Mesenchymal stem cell (in vitro differentiated cells and primary cell): ENCODE measurements around the gene PCSK7.
"Not testable (repeated sequence)": the region's sequence is repeated elsewhere in the genome, so short reads cannot be mapped to it uniquely, and the experiment has no call there.

ENCODE experiments used
- DNase-seq: peaks from one replicate; pipeline ENCODE4 v3.0.0-alpha.2; 2013
- H2AFZ ChIP-seq: one replicate; pipeline ENCODE4 v1.6.1; 2013; ENCODE audit warnings: low read depth, mild to moderate bottlenecking, control low read depth, inconsistent platforms, low read length, moderate library complexity
- H2AK5ac ChIP-seq: 2 replicates; pipeline ENCODE4 v1.6.1; 2013; ENCODE audit warnings: low read length, moderate library complexity, mild to moderate bottlenecking, inconsistent platforms; ENCODE audit not compliant: severe bottlenecking
- H2BK120ac ChIP-seq: one replicate; pipeline ENCODE4 v1.6.1; 2013; ENCODE audit warnings: low read depth, mild to moderate bottlenecking, inconsistent platforms, low read length, moderate library complexity
- H2BK12ac ChIP-seq, 2 experiments: one replicate each; pipeline ENCODE4 v1.6.1; 2013; ENCODE audit warnings: inconsistent platforms in 2 of 2, low read length in 2 of 2, mild to moderate bottlenecking in 2 of 2, moderate library complexity in 2 of 2, control low read depth in 1 of 2
- H2BK15ac ChIP-seq: one replicate; pipeline ENCODE4 v1.6.1; 2013; ENCODE audit warnings: mild to moderate bottlenecking, low read depth, inconsistent platforms; ENCODE audit not compliant: poor library complexity, severe bottlenecking
- H2BK5ac ChIP-seq: 2 replicates; pipeline ENCODE4 v1.6.1; 2013; ENCODE audit warnings: low read depth, mild to moderate bottlenecking, low read length, control low read depth, inconsistent platforms; ENCODE audit not compliant: poor library complexity, severe bottlenecking
- H3K14ac ChIP-seq, 2 experiments: one replicate each; pipeline ENCODE4 v1.6.1; 2013; ENCODE audit warnings: inconsistent platforms in 2 of 2, low read length in 2 of 2, control low read depth in 1 of 2, mild to moderate bottlenecking in 1 of 2, moderate library complexity in 1 of 2
- H3K18ac ChIP-seq, 2 experiments: one replicate each; pipeline ENCODE4 v1.6.1; 2013; ENCODE audit warnings: inconsistent platforms in 2 of 2, low read length in 2 of 2, control low read depth in 1 of 2, low read depth in 1 of 2, mild to moderate bottlenecking in 1 of 2
- H3K23ac ChIP-seq, 2 experiments: one replicate each; pipeline ENCODE4 v1.6.1; 2013; ENCODE audit warnings: inconsistent platforms in 2 of 2, low read length in 2 of 2, mild to moderate bottlenecking in 2 of 2, moderate library complexity in 2 of 2, control low read depth in 1 of 2
- H3K27ac ChIP-seq: 2 replicates; pipeline ENCODE4 v1.5.1; 2013; ENCODE audit warnings: mild to moderate bottlenecking, moderate library complexity, low read length, control low read depth, inconsistent platforms; ENCODE audit not compliant: poor library complexity, severe bottlenecking
- H3K27me3 ChIP-seq, 2 experiments: 2 replicates each; pipeline versions ENCODE4 v1.6.1 to v1.7.0; 2013; ENCODE audit warnings: low read length in 2 of 2, mild to moderate bottlenecking in 2 of 2, moderate library complexity in 2 of 2, control low read depth in 1 of 2, inconsistent platforms in 1 of 2; ENCODE audit not compliant: control insufficient read depth in 1 of 2, insufficient read depth in 1 of 2
- H3K36me3 ChIP-seq, 2 experiments: 2 replicates each; pipeline versions ENCODE4 v1.6.1 to v1.7.0; 2013; ENCODE audit warnings: low read length in 2 of 2, control low read depth in 1 of 2, inconsistent platforms in 1 of 2, low read depth in 1 of 2, mild to moderate bottlenecking in 1 of 2; ENCODE audit not compliant: insufficient read depth in 2 of 2, control insufficient read depth in 1 of 2
- H3K4ac ChIP-seq, 2 experiments: one replicate each; pipeline ENCODE4 v1.6.1; 2013; ENCODE audit warnings: inconsistent platforms in 2 of 2, low read length in 2 of 2, mild to moderate bottlenecking in 2 of 2, moderate library complexity in 2 of 2, control low read depth in 1 of 2, low read depth in 1 of 2
- H3K4me1 ChIP-seq: 2 replicates; pipeline ENCODE4 v1.6.1; 2013; ENCODE audit warnings: low read depth, low read length, control low read depth; ENCODE audit not compliant: control insufficient read depth, insufficient read depth
- H3K4me2 ChIP-seq: 2 replicates; pipeline ENCODE4 v1.6.1; 2013; ENCODE audit warnings: low read length, mild to moderate bottlenecking, inconsistent platforms; ENCODE audit not compliant: poor library complexity, severe bottlenecking
- H3K4me3 ChIP-seq, 2 experiments: 2 replicates each; pipeline versions ENCODE4 v1.5.1 to v1.7.0; 2013; ENCODE audit warnings: low read length in 2 of 2, mild to moderate bottlenecking in 2 of 2, control low read depth in 1 of 2, low read depth in 1 of 2; ENCODE audit not compliant: insufficient read depth in 1 of 2
- H3K79me1 ChIP-seq: replicated peaks from 2 replicates; pipeline ENCODE4 v1.6.1; 2013; ENCODE audit warnings: mild to moderate bottlenecking, control low read depth, low read length, inconsistent platforms; ENCODE audit not compliant: poor library complexity, severe bottlenecking
- H3K9ac ChIP-seq: 2 replicates; pipeline ENCODE4 v1.7.0; 2013; ENCODE audit warnings: mild to moderate bottlenecking, low read length, moderate library complexity
- H3K9me3 ChIP-seq: 2 replicates; pipeline ENCODE4 v1.7.0; 2013; ENCODE audit warnings: mild to moderate bottlenecking, low read length; ENCODE audit not compliant: control insufficient read depth
- H4K8ac ChIP-seq: one replicate; pipeline ENCODE4 v1.6.1; 2013; ENCODE audit warnings: inconsistent platforms, mild to moderate bottlenecking, low read length, moderate library complexity
- H4K91ac ChIP-seq: one replicate; pipeline ENCODE4 v1.6.1; 2013; ENCODE audit warnings: mild to moderate bottlenecking, low read length, inconsistent platforms
- WGBS: methylation state at CpG from one replicate; pipeline ENCODE4 v1.1.7; 2013; ENCODE audit warnings: mixed read lengths; 5-methylcytosine and 5-hydroxymethylcytosine counted together

Gene PCSK7

GRCh38 chr11:117183178-117183577 lies 48.7 kb downstream of the PCSK7 start:
- H4K8ac ChIP-seq, H2BK5ac ChIP-seq, H3K27me3 ChIP-seq, H2BK12ac ChIP-seq, H3K4ac ChIP-seq, DNase-seq, H3K4me2 ChIP-seq, H4K91ac ChIP-seq, H3K18ac ChIP-seq, H2BK15ac ChIP-seq, H3K14ac ChIP-seq, H3K27ac ChIP-seq, H3K9me3 ChIP-seq, H2AFZ ChIP-seq, H3K23ac ChIP-seq, H2AK5ac ChIP-seq, H3K4me3 ChIP-seq, H3K9ac ChIP-seq, H2BK120ac ChIP-seq: not testable (repeated sequence)
- Histone ChIP-seq H3K36me3 (peaks cover 52 to 55% of the 10 kb centered on the region in 2 experiments), H3K79me1 (peaks cover 14% of the 10 kb centered on the region), H3K4me1 (peaks cover 18% of the 10 kb centered on the region)
- WGBS: 99% methylated on average over 13 of the region's 13 CpGs

GRCh38 chr11:117182551-117182935 lies 49.3 kb downstream of the PCSK7 start:
- Histone ChIP-seq H3K4me1 (peaks cover 19% of the 10 kb centered on the region), H3K36me3 (peaks cover 46 to 48% of the 10 kb centered on the region in 2 experiments), H2BK15ac (no peak overlapping the region), H3K27ac (no peak overlapping the region), H3K23ac (no peak overlapping the region), H3K79me1 (peaks cover 14% of the 10 kb centered on the region), H3K9me3 (no peaks in the 10 kb centered on the region), H2BK120ac (no peak overlapping the region), H3K18ac (no peak overlapping the region), H2BK5ac (no peak overlapping the region), H3K9ac (no peak overlapping the region), H2AK5ac (no peak overlapping the region), H3K27me3 (no peaks in the 10 kb centered on the region), H2BK12ac (no peak overlapping the region), H3K4me2 (no peak overlapping the region), H3K4ac (no peak overlapping the region), H4K91ac (no peak overlapping the region), H4K8ac (no peak overlapping the region), H3K14ac (no peak overlapping the region), H3K4me3 (no peak overlapping the region), H2AFZ (no peak overlapping the region)
- DNase-seq: no peak
- 96% methylated on average over 9 of the region's 10 CpGs for WGBS

GRCh38 chr11:117181586-117182550 lies 50.0 kb downstream of the PCSK7 start:
- Histone ChIP-seq H3K4me3 (no peak overlapping the region), H4K91ac (no peak overlapping the region), H2BK5ac (no peak overlapping the region), H3K79me1 (peaks cover 14% of the 10 kb centered on the region), H2BK15ac (no peak overlapping the region), H2BK12ac (no peak overlapping the region), H3K23ac (no peak overlapping the region), H3K9me3 (no peaks in the 10 kb centered on the region), H2BK120ac (no peak overlapping the region), H4K8ac (no peak overlapping the region), H2AK5ac (no peak overlapping the region), H3K36me3 (peaks cover 41 to 42% of the 10 kb centered on the region in 2 experiments), H3K14ac (no peak overlapping the region), H3K4me2 (no peak overlapping the region), H3K4ac (no peak overlapping the region), H3K18ac (no peak overlapping the region), H3K4me1 (peaks cover 19% of the 10 kb centered on the region), H3K9ac (no peak overlapping the region), H3K27me3 (no peaks in the 10 kb centered on the region), H3K27ac (no peak overlapping the region), H2AFZ (no peak overlapping the region)
- WGBS: 96% methylated on average over 22 of the region's 22 CpGs
- DNase-seq: no peak
